Rectal smooth muscle tissue (tissue), 1 donor: Measurements from ENCODE around the gene REC8.

Experiments
- H3K27ac ChIP-seq: one replicate; pipeline ENCODE4 v1.7.0; 2013; ENCODE audit warnings: low read depth, low read length, inconsistent platforms
- H3K27me3 ChIP-seq: one replicate; pipeline ENCODE4 v1.7.0; 2013; ENCODE audit warnings: low read length; ENCODE audit not compliant: control insufficient read depth, insufficient read depth
- H3K36me3 ChIP-seq: one replicate; pipeline ENCODE4 v1.7.0; 2013; ENCODE audit warnings: low read length; ENCODE audit not compliant: control insufficient read depth, insufficient read depth
- H3K4me1 ChIP-seq: one replicate; pipeline ENCODE4 v1.7.0; 2013; ENCODE audit warnings: low read length; ENCODE audit not compliant: control insufficient read depth, insufficient read depth
- H3K4me3 ChIP-seq: one replicate; pipeline ENCODE4 v1.7.0; 2013; ENCODE audit warnings: low read length
- H3K9ac ChIP-seq: one replicate; pipeline ENCODE4 v1.7.0; 2013; ENCODE audit warnings: low read length

Gene REC8

DNA sequence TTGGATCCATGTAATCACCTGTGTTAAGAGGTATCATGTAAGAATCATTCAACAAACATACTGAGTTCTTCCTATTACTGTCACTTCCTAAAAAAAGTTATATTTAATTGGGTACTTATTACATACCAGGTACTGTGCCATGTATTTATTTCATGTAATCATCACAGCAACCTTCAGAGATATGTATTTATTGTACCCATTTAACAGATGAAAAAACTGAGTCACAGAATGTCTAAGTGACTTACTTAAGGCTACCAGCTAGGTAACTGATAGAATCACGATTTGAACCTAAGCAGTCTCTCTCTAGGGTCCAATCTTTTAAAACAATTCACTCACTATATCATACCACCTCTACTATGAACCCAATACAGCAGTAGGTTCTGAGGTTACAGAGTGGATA lies 27.4 kb upstream of the REC8 start:
- Histone ChIP-seq H3K27ac (no peak overlapping the region), H3K4me3 (no peak overlapping the region), H3K27me3 (no peaks in the 10 kb centered on the region)

DNA sequence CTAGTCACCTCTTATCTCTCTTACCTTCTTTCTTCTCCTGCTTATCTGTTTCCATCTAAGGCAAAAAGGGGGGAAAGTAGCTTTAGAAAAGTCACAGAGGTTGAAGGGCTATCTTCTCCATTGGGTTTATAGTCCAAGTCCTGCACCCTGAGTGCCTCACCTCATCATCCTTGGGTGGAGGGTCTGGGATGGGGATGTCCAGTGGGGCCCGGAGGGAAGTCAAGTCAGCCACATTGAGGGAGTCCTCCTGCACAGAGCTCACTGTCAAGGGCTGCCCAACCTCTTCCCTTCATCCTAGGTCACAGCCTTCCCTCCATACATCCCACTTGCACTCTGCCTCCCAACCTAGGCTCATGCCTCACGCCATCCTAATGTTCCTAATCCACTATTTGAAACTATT lies 26.7 kb upstream of the REC8 start:
- H3K4me1 ChIP-seq = peaks cover 20% of the 10 kb centered on the region
- H3K27me3 ChIP-seq = no peaks in the 10 kb centered on the region
- no peak overlapping the region for H3K27ac ChIP-seq
- peaks cover 3% of the 10 kb centered on the region for H3K36me3 ChIP-seq
- H3K4me3 ChIP-seq = peak overlapping the region; percentile 82
- H3K9ac ChIP-seq = no peak overlapping the region

More for the DNA sequence above, 27.4 kb upstream of the REC8 start:
- Histone ChIP-seq H3K9ac (no peak overlapping the region), H3K36me3 (no peaks in the 10 kb centered on the region), H3K4me1 (peaks cover 20% of the 10 kb centered on the region)

DNA sequence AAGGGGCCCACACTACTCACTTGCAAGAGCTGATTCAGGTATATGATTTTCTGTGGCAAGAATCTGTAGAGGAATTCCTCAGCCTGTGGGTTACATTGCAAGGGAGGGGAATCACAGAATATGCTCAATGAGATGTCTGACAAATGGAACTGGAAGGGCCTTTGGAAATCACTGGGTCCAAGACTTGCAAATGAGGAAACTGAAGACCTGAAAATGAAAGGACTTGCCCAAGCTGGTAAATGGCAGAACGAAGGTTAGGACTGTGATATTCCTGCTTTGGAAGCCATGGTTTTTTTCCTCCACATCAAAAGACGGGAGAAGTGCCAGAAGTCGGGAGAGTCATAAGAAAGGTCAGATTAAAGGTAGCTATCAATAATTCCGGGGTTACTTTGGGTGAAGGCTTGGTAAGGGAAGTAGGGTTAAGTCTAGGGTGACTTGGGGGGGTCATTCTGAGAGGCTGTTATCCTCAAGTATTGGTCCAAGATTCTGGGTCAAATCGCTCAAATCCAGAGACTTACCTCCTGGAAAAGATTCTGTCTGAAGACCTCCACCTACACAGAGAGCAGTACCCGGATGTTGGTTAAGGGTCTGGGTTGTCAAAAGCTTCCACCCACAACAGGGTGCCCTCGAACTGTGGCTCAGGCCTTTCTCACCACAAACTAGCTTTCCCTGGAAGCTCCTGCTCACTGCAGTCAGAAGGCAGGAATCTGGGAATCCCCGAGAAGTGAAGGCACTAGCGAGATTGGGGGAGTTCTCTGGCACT lies 26.0 kb upstream of the REC8 start:
- Histone ChIP-seq H3K27ac (peak overlapping the region; percentile 92), H3K9ac (peak overlapping the region; percentile 66), H3K4me3 (peak overlapping the region; percentile 82), H3K4me1 (peaks cover 20% of the 10 kb centered on the region), H3K27me3 (no peaks in the 10 kb centered on the region), H3K36me3 (peaks cover 7% of the 10 kb centered on the region)

DNA sequence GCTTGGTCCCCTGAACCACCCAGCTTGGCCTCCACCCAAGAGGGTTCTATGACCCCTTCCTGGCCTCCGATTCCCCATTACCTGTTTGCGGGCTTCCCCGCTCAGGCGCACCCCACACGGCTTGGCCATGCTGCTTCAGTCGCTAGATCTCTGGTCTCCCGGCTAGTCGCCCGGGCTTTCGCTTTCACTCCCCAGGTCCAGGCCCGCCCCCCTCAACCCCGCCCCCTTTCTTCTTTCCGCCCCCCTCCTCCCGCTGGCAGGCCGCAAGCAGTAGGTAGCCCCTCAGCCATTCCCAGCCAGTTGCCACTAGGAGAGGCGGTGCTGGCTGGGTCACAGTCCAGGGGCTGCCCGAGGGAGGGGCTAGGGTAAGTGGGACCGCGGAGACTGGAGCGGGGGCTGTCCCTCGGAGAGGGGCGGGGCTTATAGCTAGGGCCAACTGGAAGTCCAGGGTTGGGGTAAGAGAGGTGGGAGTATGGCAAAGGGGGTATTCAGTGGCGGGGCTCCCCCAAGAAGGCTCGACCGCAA lies 25.4 kb upstream of the REC8 start, which contains the start of gene PSME2:
TSS of gene PSME2 (minus strand) at position 158 of the 525 bp plus-strand sequence. CDS start at position 129, 29 bp downstream.
- Histone ChIP-seq H3K9ac (peak within 1 kb of the TSS; percentile 66), H3K27me3 (no peaks in the 10 kb centered on the region), H3K36me3 (peaks cover 14% of the 10 kb centered on the region), H3K27ac (peak within 1 kb of the TSS; percentile 92), H3K4me3 (peak within 1 kb of the TSS; percentile 92), H3K4me1 (peaks cover 20% of the 10 kb centered on the region)

DNA sequence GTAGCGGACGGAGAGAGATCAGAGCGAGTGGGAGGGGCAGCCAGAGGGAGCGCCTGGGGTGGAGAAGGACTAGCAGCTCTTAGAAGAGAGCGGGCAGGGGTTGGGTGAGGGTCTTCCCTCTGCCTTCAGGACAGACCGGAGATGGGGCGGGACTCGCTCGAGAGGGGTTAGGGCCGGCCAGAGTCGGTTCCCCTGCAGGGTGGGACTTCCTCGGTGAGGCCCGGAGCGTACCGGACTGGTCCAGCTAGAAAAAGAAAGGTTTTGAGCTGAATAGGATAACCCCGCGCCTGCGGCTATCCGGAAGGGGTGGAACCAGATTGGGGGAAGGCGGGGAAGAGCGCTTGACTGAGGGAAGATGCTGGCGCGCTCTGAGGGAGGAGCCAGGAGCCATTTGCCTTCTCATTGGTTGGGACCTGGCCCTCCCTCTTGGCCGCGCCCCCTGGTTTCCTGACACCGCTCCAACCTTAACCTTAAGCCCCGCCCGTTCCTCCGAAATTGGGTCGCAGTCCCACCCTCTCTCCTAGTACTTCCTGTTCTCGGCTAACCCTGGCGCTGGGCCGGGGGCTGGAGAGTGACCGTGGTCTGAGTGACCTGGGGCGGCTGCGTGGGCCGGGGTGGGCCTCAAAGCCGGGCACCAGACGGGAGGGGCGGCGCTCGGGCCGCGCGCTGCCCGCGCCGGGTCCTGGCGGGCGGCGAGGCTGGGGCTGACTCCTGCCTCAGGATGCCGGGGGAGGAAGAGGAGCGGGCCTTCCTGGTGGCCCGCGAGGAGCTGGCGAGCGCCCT lies 24.7 kb upstream of the REC8 start, which contains the start of gene RNF31:
TSS of gene RNF31 (plus strand) at position 521 of the 783 bp plus-strand sequence. CDS start at position 722, 201 bp downstream.
- Histone ChIP-seq H3K4me3 (peak within 1 kb of the TSS; percentile 92), H3K9ac (peak within 1 kb of the TSS; percentile 66), H3K4me1 (peaks cover 16% of the 10 kb centered on the region), H3K36me3 (peaks cover 19% of the 10 kb centered on the region), H3K27ac (peak within 1 kb of the TSS; percentile 92), H3K27me3 (no peaks in the 10 kb centered on the region)

DNA sequence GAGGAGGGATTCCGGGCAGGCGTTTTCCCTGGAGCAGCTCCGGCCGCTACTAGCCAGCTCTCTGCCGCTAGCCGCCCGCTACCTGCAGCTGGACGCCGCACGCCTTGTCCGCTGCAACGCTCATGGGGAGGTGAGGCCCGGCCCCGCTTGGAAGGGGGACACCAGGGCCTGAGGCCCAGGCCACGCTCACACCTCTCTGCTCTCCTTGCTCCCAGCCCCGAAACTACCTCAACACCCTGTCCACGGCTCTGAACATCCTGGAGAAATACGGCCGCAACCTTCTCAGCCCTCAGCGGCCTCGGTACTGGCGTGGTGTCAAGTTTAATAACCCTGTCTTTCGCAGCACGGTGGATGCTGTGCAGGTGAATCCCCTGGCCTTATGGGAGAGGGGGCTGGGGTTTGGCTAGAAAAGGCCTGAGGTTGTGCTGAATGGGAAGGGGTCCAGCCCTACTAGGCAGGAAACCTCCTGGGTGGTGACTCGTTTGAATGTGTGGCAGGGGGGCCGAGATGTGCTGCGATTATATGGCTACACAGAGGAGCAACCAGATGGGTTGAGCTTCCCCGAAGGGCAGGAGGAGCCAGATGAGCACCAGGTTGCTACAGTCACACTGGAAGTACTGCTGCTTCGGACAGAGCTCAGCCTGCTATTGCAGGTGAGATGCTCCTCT lies 24.0 kb upstream of the REC8 start:
- Histone ChIP-seq H3K4me3 (peak overlapping the region; percentile 92), H3K9ac (peak overlapping the region; percentile 58), H3K27me3 (no peaks in the 10 kb centered on the region), H3K36me3 (peaks cover 19% of the 10 kb centered on the region), H3K4me1 (peaks cover 16% of the 10 kb centered on the region), H3K27ac (peak overlapping the region; percentile 81)

DNA sequence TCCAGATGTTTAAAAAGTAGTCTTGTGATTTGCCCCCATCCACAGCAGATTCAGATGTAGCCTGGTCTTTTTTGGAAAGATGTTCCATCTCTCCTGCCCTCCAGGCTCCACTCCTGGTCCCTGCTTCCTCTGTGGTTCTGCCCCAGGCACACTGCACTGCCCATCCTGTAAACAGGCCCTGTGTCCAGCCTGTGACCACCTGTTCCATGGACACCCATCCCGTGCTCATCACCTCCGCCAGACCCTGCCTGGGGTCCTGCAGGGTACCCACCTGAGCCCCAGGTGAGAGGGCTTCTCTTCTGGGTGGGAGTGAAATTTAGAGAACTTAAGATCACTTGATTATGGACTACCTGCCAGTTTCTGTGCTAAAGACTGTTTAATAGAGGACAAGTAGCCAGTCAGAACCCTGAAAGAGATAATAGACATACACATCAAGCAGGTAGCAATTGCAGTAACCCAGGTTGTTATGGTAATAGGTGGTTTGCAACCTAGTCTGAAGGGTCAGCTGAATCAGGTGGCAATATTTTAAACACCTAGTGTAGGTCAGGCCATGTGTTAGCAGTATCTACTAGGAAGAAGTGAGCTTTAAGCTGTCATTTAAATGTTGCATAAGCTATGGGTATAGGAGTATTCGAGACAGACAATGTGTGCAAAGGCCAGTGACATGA lies 22.4 kb upstream of the REC8 start:
- Histone ChIP-seq H3K9ac (no peak overlapping the region), H3K4me1 (peaks cover 16% of the 10 kb centered on the region), H3K4me3 (no peak overlapping the region), H3K27me3 (no peaks in the 10 kb centered on the region), H3K27ac (no peak overlapping the region), H3K36me3 (peaks cover 22% of the 10 kb centered on the region)

DNA sequence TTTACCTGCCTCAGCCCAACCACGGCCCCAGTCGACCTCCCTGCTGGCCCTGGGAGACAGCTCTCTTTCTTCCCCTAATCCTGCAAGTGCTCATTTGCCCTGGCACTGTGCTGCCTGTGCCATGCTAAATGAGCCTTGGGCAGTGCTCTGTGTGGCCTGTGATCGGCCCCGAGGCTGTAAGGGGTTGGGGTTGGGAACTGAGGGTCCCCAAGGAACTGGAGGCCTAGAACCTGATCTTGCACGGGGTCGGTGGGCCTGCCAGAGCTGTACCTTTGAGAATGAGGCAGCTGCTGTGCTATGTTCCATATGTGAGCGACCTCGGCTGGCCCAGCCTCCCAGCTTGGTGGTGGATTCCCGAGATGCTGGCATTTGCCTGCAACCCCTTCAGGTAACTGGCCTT lies 21.8 kb upstream of the REC8 start:
- Histone ChIP-seq H3K27ac (no peak overlapping the region), H3K4me3 (no peak overlapping the region), H3K4me1 (peaks cover 16% of the 10 kb centered on the region), H3K27me3 (no peaks in the 10 kb centered on the region), H3K9ac (no peak overlapping the region), H3K36me3 (peaks cover 29% of the 10 kb centered on the region)

DNA sequence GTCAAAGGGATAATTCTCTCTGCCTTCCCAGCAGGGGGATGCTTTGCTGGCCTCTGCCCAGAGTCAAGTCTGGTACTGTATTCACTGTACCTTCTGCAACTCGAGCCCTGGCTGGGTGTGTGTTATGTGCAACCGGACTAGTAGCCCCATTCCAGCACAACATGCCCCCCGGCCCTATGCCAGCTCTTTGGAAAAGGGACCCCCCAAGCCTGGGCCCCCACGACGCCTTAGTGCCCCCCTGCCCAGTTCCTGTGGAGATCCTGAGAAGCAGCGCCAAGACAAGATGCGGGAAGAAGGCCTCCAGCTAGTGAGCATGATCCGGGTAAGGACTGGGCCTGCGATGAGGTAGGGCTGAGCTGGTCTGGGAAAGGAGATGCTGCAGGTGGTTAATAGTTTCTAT lies 21.3 kb upstream of the REC8 start:
- Histone ChIP-seq H3K4me1 (peaks cover 13% of the 10 kb centered on the region), H3K27me3 (no peaks in the 10 kb centered on the region), H3K27ac (no peak overlapping the region), H3K9ac (no peak overlapping the region), H3K4me3 (no peak overlapping the region), H3K36me3 (peaks cover 34% of the 10 kb centered on the region)

DNA sequence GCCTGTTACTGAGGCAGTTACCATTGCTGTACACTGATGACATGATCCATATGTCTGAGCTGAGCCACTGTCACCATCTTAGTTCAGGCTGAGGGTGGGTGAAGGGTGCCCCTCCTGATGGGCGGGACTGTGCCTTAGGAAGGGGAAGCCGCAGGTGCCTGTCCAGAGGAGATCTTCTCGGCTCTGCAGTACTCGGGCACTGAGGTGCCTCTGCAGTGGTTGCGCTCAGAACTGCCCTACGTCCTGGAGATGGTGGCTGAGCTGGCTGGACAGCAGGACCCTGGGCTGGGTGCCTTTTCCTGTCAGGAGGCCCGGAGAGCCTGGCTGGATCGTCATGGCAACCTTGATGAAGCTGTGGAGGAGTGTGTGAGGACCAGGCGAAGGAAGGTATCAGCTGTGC lies 20.9 kb upstream of the REC8 start:
- no peak overlapping the region for H3K4me3 ChIP-seq
- no peak overlapping the region for H3K9ac ChIP-seq
- H3K27ac ChIP-seq = no peak overlapping the region
- peaks cover 38% of the 10 kb centered on the region for H3K36me3 ChIP-seq
- no peaks in the 10 kb centered on the region for H3K27me3 ChIP-seq
- H3K4me1 ChIP-seq = peaks cover 9% of the 10 kb centered on the region

DNA sequence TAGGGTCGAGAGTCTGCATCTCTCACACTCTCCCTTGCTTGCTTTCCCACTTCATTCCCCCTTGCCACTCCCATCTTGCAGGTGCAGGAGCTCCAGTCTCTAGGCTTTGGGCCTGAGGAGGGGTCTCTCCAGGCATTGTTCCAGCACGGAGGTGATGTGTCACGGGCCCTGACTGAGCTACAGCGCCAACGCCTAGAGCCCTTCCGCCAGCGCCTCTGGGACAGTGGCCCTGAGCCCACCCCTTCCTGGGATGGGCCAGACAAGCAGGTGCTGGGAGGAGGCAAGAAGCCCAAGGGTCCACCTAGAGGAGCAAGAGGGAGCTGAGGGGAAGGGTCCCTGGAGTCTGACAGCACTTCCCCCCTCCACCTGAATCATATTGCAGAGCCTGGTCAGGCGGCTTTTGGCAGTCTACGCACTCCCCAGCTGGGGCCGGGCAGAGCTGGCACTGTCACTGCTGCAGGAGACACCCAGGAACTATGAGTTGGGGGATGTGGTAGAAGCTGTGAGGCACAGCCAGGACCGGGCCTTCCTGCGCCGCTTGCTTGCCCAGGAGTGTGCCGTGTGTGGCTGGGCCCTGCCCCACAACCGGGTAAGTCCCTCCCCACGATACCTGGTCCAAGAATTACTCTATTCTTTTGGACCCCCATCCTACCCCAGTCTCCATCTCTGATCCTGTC lies 20.3 kb upstream of the REC8 start:
- no peak overlapping the region for H3K27ac ChIP-seq
- no peak overlapping the region for H3K9ac ChIP-seq
- H3K4me1 ChIP-seq = peaks cover 7% of the 10 kb centered on the region
- H3K36me3 ChIP-seq = peaks cover 39% of the 10 kb centered on the region
- H3K27me3 ChIP-seq = no peaks in the 10 kb centered on the region
- H3K4me3 ChIP-seq = no peak overlapping the region
